ENCODE measurements around the gene PTPN13.
A peak's percentile ranks its signal among the peaks of the same experiment; 100 is the strongest.

Gene PTPN13

GRCh38 chr4:86631166-86631565 is 37.1 kb downstream of the PTPN13 start:
- no peak overlapping the region for H3K4me3 ChIP-seq (ENCODE audit: low read length)
- no peak for DNase-seq (ENCODE audit: low read depth)
- no peak for TF ChIP-seq CTCF (IDR thresholded peaks at IDR 0.05; ENCODE audit: insufficient read depth, low read depth, low read length, missing control alignments)

- DNase-seq (ENCODE audit: low read depth): no peak
- TF ChIP-seq CTCF (IDR thresholded peaks at IDR 0.05; ENCODE audit: insufficient read depth, low read depth, low read length, missing control alignments): no peak
- no peak overlapping the region for H3K4me3 ChIP-seq (ENCODE audit: low read length)
These were observed 39.7 kb downstream of the PTPN13 start for GRCh38 chr4:86633854-86634253.

- H3K4me3 ChIP-seq (ENCODE audit: low read length): no peak overlapping the region
- TF ChIP-seq CTCF (IDR thresholded peaks at IDR 0.05; ENCODE audit: insufficient read depth, low read depth, low read length, missing control alignments): no peak
- DNase-seq (ENCODE audit: low read depth): peak; percentile 80
These were observed 46.4 kb downstream of the PTPN13 start for GRCh38 chr4:86640469-86640868.

- no peak for TF ChIP-seq CTCF (IDR thresholded peaks at IDR 0.05; ENCODE audit: insufficient read depth, low read depth, low read length, missing control alignments)
- H3K4me3 ChIP-seq (ENCODE audit: low read length): no peak overlapping the region
- DNase-seq (ENCODE audit: low read depth): no peak
These were observed 47.5 kb downstream of the PTPN13 start for GRCh38 chr4:86641516-86642090.

GRCh38 chr4:86644892-86645291 is 50.8 kb downstream of the PTPN13 start:
- no peak overlapping the region for H3K4me3 ChIP-seq (ENCODE audit: low read length)

GRCh38 chr4:86652332-86652932 is 58.3 kb downstream of the PTPN13 start:
- no peak for DNase-seq (ENCODE audit: low read depth)
- TF ChIP-seq CTCF (IDR thresholded peaks at IDR 0.05; ENCODE audit: insufficient read depth, low read depth, low read length, missing control alignments): no peak
- no peak overlapping the region for H3K4me3 ChIP-seq (ENCODE audit: low read length)

More at GRCh38 chr4:86644892-86645291, 50.8 kb downstream of the PTPN13 start:
- DNase-seq (ENCODE audit: low read depth): no peak
- TF ChIP-seq CTCF (IDR thresholded peaks at IDR 0.05; ENCODE audit: insufficient read depth, low read depth, low read length, missing control alignments): no peak
